GM12872 (cell line): ENCODE data around the gene RNF150.

Source experiments
- CTCF ChIP-seq: IDR thresholded peaks from 3 replicates; pipeline ENCODE4 v1.5.1; 2011; ENCODE audit warnings: low read depth, mild to moderate bottlenecking, low read length, moderate library complexity; ENCODE audit not compliant: insufficient read depth

The RNF150 gene

GRCh38 chr4:141054446-141054845, 78.8 kb downstream of the RNF150 start:
- TF ChIP-seq CTCF, result no peak

GRCh38 chr4:141047228-141047884, 85.9 kb downstream of the RNF150 start:
- no peak for TF ChIP-seq CTCF

- no peak for TF ChIP-seq CTCF
Observed at GRCh38 chr4:141046255-141046654, 87.0 kb downstream of the RNF150 start.

- no peak for TF ChIP-seq CTCF
Observed at GRCh38 chr4:141045848-141046247, 87.4 kb downstream of the RNF150 start.

GRCh38 chr4:141041021-141041476, 92.2 kb downstream of the RNF150 start:
- no peak for TF ChIP-seq CTCF

- TF ChIP-seq CTCF, result no peak
Observed at GRCh38 chr4:141039156-141039555, 94.1 kb downstream of the RNF150 start.

DNA sequence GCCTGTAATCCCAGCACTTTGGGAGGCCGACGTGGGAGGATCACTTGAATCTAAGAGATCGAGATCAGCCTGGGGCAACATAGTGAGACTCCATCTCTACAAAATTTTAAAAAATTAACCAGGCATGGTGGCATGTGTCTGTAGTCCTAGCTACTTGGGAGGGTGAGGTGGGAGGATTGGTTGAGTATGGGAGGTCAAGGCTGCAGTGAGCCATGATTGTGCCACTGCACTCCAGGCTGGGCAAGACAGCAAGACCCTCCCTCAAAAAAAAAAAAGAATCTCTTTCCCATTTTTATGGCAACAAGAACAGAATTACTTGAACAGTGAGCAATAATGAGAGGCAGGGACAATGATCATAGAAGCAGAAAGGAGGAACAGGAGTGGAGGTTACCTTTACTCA, 94.8 kb downstream of the RNF150 start:
- no peak for TF ChIP-seq CTCF

DNA sequence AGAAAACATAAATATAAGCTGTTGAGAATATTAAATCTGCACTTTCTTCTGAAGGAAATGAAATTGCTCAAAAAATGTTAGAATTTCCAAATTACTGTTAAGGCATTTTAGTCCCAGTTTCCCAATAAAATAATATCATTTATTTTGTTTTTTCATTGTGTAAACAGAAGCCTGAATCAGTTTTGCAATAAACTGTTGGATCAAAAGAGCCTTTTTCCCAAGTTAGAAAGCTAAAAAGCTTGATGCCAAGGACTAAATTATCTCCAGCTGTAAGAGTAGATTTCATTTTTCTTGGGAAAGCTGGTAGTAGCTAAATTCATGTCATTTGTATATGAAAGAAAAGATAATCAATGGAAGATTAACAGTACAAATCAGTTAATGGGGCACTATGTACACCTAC, 95.8 kb downstream of the RNF150 start:
- no peak for TF ChIP-seq CTCF
